Vagina (tissue), 2 donors: Measurements from ENCODE around the gene SYT12.
A peak's percentile ranks its signal among the peaks of the same experiment; 100 is the strongest.

Experiments used
- CTCF ChIP-seq, 3 experiments: fragments of 450-650 bp in 2 of 3; fragments of 200-600 bp in 1 of 3; sonication (generic) in 1 of 3; IDR thresholded peaks; one replicate each; pipeline ENCODE4 v1.5.1; 2017 to 2019; ENCODE audit warnings: antibody characterized with exemption in 3 of 3, mild to moderate bottlenecking in 2 of 3, moderate library complexity in 2 of 3
- POLR2A ChIP-seq, 2 donors: fragments of 450-650 bp; IDR thresholded peaks; one replicate each; pipeline ENCODE4 v1.6.1; 2017; ENCODE audit warnings: antibody characterized with exemption in 2 of 2, mild to moderate bottlenecking in 2 of 2, moderate library complexity in 2 of 2
- POLR2AphosphoS5 ChIP-seq, 2 donors: sonication (generic); formaldehyde crosslinking; IDR thresholded peaks; one replicate each; pipeline ENCODE4 v1.9.0; 2017; ENCODE audit warnings: antibody characterized with exemption in 2 of 2, mild to moderate bottlenecking in 2 of 2, low read depth in 1 of 2; ENCODE audit not compliant: insufficient read depth in 1 of 2

- TF ChIP-seq POLR2A (IDR thresholded peaks at IDR 0.05) (no peak), CTCF (IDR thresholded peaks at IDR 0.05) (peak in 2 of 3 experiments; percentile 4 to 41), POLR2AphosphoS5 (IDR thresholded peaks at IDR 0.05; ENCODE audit: insufficient read depth in 1 of 2, low read depth in 1 of 2) (no peak)
These were observed 46.9 kb upstream of the SYT12 start for GRCh38 chr11:66976028-66976467.
